Aorta (tissue), 5 donors: Measurements from ENCODE around the gene FCN1. TPM values are rescaled to one million over a fixed set of nuclear protein-coding genes. Genes with fewer than 3 reads are reported as not detected.
A peak's percentile ranks its signal among the peaks of the same experiment; 100 is the strongest.

Experiments used
- ATAC-seq: fragments of 200-7000 bp; cut with Tn5 transposase; one replicate; pipeline ENCODE4 v1.9.1; 2022; ENCODE audit warnings: moderate library complexity; ENCODE audit not compliant: low FRiP score
- DNase-seq, 2 donors: peaks; one replicate each; pipeline ENCODE4 v3.0.0-alpha.2; 2020
- H3K27ac ChIP-seq, 2 donors: one replicate each; pipeline ENCODE4 v1.5.1; 2013; ENCODE audit warnings: low read length in 2 of 2, mild to moderate bottlenecking in 2 of 2, moderate library complexity in 2 of 2, control low read depth in 1 of 2, inconsistent platforms in 1 of 2, low read depth in 1 of 2
- H3K27me3 ChIP-seq, 2 donors: one replicate each; pipeline ENCODE4 v1.6.1; 2013; ENCODE audit warnings: control low read depth in 1 of 2, low read length in 1 of 2, mild to moderate bottlenecking in 1 of 2, moderate library complexity in 1 of 2; ENCODE audit not compliant: insufficient read depth in 2 of 2, control insufficient read depth in 1 of 2
- H3K36me3 ChIP-seq, 2 donors: one replicate each; pipeline ENCODE4 v1.6.1; 2013; ENCODE audit warnings: control low read depth in 1 of 2, low read length in 1 of 2, mild to moderate bottlenecking in 1 of 2; ENCODE audit not compliant: insufficient read depth in 2 of 2, control insufficient read depth in 1 of 2
- H3K4me1 ChIP-seq, 2 donors: one replicate each; pipeline ENCODE4 v1.6.1; 2013; ENCODE audit warnings: low read length in 2 of 2, control low read depth in 1 of 2, mild to moderate bottlenecking in 1 of 2, moderate library complexity in 1 of 2; ENCODE audit not compliant: insufficient read depth in 2 of 2, control insufficient read depth in 1 of 2
- H3K4me3 ChIP-seq, 2 donors: one replicate each; pipeline ENCODE4 v1.5.1; 2013; ENCODE audit warnings: low read length in 2 of 2, control low read depth in 1 of 2, mild to moderate bottlenecking in 1 of 2
- H3K9me3 ChIP-seq: one replicate; pipeline ENCODE4 v1.6.1; 2013; ENCODE audit warnings: mild to moderate bottlenecking, low read length; ENCODE audit not compliant: control insufficient read depth
- WGBS, 2 donors: extraction: QIAGEN DNeasy Blood & Tissue Kit; methylation state at CpG; one replicate each; pipeline ENCODE4 v1.1.7; 2013; 5-methylcytosine and 5-hydroxymethylcytosine counted together
- intact Hi-C, 2 donors: fragments of 100-400 bp; cut with DNase I; formaldehyde crosslinking; loops; one replicate each; pipeline versions ENCODE4 v1.14.2 to v1.15.0; 2022
- polyA plus RNA-seq, 2 donors: library from polyadenylated mRNA; stranded (reverse); fragments of 200-250 nt; gene quantifications; one replicate each; pipeline ENCODE4 v1.2.3, GENCODE V29; 2013
- total RNA-seq, 2 donors: library from RNA; stranded (reverse); fragmentation: NEBNext Ultra II Directional; extraction: Animal tissue kit (Norgen Biotek cat#: 25700); gene quantifications; one replicate each; pipeline ENCODE4 v1.2.1, GENCODE V29; 2021
- donor health status: healthy with polysubstance abuse.
- donor health status: Bipolar disorder and iron deficiency.
- donor health status: DM: no; HTN: no; CAD: no.
- donor health status: DM: no; HTN: no; CAD: no.
- donor health status: DM: yes; HTN: yes; CAD: no.

FCN1 gene
- total and polyA plus RNA-seq, 4 donors = 0.97 to 14.4 (median 6.0) TPM

- Histone ChIP-seq H3K36me3 (no peaks in the 10 kb centered on the region), H3K27ac (no peak overlapping the region), H3K27me3 (no peaks in the 10 kb centered on the region), H3K4me3 (no peak overlapping the region), H3K9me3 (no peaks in the 10 kb centered on the region), H3K4me1 (no peaks in the 10 kb centered on the region)
- WGBS, 2 donors = 72 to 73% methylated on average over 30 of the region's 30 CpGs
- intact Hi-C loops = no loop called here
- ATAC-seq (no peak), DNase-seq (peak in 1 of 2 donors; percentile 71)
Observed at GRCh38 chr9:134870746-134871662, 46.7 kb downstream of the FCN1 start.

DNA sequence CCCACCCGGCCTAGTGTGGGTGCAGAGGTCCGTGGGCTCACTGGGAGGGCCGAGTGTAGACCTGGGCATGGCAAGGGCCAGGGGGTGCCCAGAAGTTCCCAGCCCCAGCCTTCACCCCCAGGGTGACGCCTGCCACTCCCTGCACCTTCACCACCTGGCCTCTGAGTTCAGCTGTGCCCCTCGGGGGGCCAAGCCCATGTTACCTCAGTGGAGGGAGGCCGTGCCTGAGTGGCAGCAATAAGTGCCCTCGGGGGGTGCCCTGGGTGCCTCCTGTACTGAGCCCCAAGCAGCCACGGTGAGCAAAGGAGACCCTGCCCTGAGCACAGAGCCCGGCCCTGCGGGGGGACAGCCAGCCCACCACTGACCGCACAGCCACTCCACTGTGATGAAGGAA, 47.4 kb downstream of the FCN1 start:
- DNase-seq (peak in 1 of 2 donors; percentile 69), ATAC-seq (peak; percentile 48)
- WGBS, 2 donors = 78 to 83% methylated on average over 10 to 11 of the region's 11 CpGs
- intact Hi-C loops = no loop called here
- H3K9me3 ChIP-seq = no peaks in the 10 kb centered on the region
- H3K27me3 ChIP-seq = no peaks in the 10 kb centered on the region
- H3K4me3 ChIP-seq = no peak overlapping the region
- H3K27ac ChIP-seq = no peak overlapping the region
- no peaks in the 10 kb centered on the region for H3K36me3 ChIP-seq
- H3K4me1 ChIP-seq = no peaks in the 10 kb centered on the region

GRCh38 chr9:134869554-134870300, 48.0 kb downstream of the FCN1 start:
- ATAC-seq (no peak), DNase-seq (peak in 1 of 2 donors; percentile 62)
- WGBS, 2 donors = 81 to 83% methylated on average over 17 of the region's 17 CpGs

DNA sequence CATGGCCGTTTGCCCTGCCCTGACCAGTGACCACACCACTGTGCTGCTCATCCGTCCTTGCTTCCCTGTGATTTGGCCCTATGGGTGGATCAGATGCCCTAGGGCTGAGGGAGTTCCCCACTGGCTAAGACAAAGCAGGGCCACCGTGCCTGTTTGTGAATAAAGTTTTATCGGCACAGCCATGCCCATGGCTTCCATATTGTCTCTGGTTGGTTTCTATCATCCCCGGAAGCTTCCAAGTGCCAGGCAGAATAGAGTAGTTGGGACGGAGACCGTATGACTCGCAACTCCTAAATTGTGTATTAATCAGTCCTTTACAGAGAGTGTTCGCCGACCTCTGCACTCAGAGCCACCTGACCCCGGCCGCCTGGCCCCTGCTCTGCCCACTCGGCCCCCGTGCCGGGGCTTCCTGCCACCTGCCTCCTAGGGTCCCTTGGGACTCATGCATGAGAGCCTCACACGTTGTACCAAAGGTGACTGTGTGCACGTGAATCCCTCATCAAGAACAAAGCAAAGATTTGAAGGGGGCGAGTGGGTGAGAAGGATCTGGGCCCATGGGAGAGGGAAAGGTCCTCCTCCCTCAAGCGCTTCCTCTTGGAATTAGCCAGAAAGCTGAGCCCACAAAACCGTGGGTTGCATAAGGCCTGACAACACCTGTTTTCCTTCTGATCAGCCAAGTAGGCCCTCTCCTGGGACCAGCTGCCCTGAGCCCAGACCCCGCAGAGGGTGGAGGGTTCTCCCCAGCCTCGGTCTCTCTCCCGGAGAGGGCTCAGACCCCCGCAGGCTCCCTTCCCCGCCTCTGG, 48.8 kb downstream of the FCN1 start:
- ATAC-seq (no peak), DNase-seq (peak in 1 of 2 donors; percentile 57)
- no peaks in the 10 kb centered on the region for H3K9me3 ChIP-seq
- H3K27me3 ChIP-seq = no peaks in the 10 kb centered on the region
- intact Hi-C loops = no loop called here
- no peak overlapping the region for H3K27ac ChIP-seq
- H3K4me1 ChIP-seq = no peaks in the 10 kb centered on the region
- no peak overlapping the region for H3K4me3 ChIP-seq
- WGBS, 2 donors = 84 to 90% methylated on average over 25 of the region's 25 CpGs
- no peaks in the 10 kb centered on the region for H3K36me3 ChIP-seq

More at GRCh38 chr9:134869554-134870300, 48.0 kb downstream of the FCN1 start:
- Histone ChIP-seq H3K4me1 (no peaks in the 10 kb centered on the region), H3K4me3 (no peak overlapping the region), H3K36me3 (no peaks in the 10 kb centered on the region), H3K27me3 (no peaks in the 10 kb centered on the region), H3K9me3 (no peaks in the 10 kb centered on the region), H3K27ac (no peak overlapping the region)
- intact Hi-C loops = no loop called here

DNA sequence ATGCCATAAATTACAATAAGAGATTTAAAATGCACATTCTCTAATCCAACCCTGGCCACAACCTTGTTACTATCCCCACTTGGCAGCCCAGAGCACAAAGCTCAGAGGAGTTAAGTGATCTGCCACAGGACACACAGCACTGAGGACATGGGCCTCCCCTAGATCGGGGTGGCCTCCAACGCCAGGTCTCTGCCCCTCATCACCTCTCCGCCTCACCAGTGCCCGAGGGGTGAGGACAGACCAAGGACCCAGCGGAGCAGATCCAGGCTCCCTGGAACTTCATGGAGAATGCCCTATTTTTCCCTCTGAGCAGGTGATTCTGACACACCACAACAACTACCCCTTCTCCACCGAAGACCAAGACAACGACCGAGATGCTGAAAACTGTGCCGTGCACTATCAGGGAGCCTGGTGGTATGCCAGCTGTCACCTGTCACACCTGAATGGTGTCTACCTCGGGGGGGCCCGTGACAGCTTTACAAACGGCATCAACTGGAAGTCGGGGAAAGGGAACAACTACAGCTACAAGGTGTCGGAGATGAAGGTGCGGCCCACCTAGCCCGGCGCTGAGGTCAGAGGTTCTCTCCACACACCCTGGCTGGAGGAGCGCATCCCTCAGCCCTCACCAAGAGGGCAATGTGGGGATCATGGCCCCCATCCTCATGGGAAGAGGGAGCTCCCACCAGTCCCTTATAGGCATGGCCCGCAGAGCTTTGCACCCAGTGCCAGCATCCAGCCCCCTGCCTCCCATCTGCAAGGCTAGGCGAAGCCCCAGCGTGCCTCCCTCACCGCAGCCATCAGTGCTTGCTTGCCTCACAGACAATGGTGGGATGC, 49.6 kb downstream of the FCN1 start:
- Histone ChIP-seq H3K27me3 (no peaks in the 10 kb centered on the region), H3K4me3 (no peak overlapping the region), H3K36me3 (no peaks in the 10 kb centered on the region), H3K27ac (no peak overlapping the region), H3K9me3 (no peaks in the 10 kb centered on the region), H3K4me1 (no peaks in the 10 kb centered on the region)
- intact Hi-C loops = no loop called here
- ATAC-seq = no peak
- DNase-seq = peak in 1 of 2 donors; percentile 53
- 90 to 95% methylated on average over 22 of the region's 22 CpGs for WGBS, 2 donors

- H3K4me3 ChIP-seq = no peak overlapping the region
- peaks cover 2% of the 10 kb centered on the region for H3K9me3 ChIP-seq
- no peaks in the 10 kb centered on the region for H3K4me1 ChIP-seq
- ATAC-seq (no peak), DNase-seq (peak in 1 of 2 donors; percentile 74)
- WGBS, 2 donors = 91 to 93% methylated on average over 13 of the region's 13 CpGs
- no peaks in the 10 kb centered on the region for H3K36me3 ChIP-seq
- no peaks in the 10 kb centered on the region for H3K27me3 ChIP-seq
- intact Hi-C loops = no loop called here
- no peak overlapping the region for H3K27ac ChIP-seq
Observed at GRCh38 chr9:134864821-134865190, 52.9 kb downstream of the FCN1 start.

- H3K4me3 ChIP-seq = no peak overlapping the region
- H3K4me1 ChIP-seq = no peaks in the 10 kb centered on the region
- 38 to 45% methylated on average over 28 of the region's 28 CpGs for WGBS, 2 donors
- no peaks in the 10 kb centered on the region for H3K36me3 ChIP-seq
- H3K27me3 ChIP-seq = no peaks in the 10 kb centered on the region
- intact Hi-C loops = no loop called here
- H3K9me3 ChIP-seq = peaks cover 2% of the 10 kb centered on the region
- H3K27ac ChIP-seq = no peak overlapping the region
- DNase-seq = peak in 1 of 2 donors; percentile 84
- ATAC-seq = peak; percentile 46
Observed at GRCh38 chr9:134863941-134864820, 53.5 kb downstream of the FCN1 start.
